Measurements from ENCODE around the gene RGMB. TPM values are rescaled to one million over a fixed set of nuclear protein-coding genes. Genes with fewer than 3 reads are reported as not detected.

RGMB gene
- total RNA-seq, 1 donor from 2014 or later, result 16.2 TPM

- no peak for DNase-seq
These were observed 11.8 kb downstream of the RGMB start for GRCh38 chr5:98785244-98785643.

- DNase-seq, result no peak
These were observed 12.9 kb downstream of the RGMB start for GRCh38 chr5:98786191-98786853.

GRCh38 chr5:98787131-98787719, 13.8 kb downstream of the RGMB start:
- no peak for DNase-seq

- DNase-seq, result no peak
These were observed 15.6 kb downstream of the RGMB start for GRCh38 chr5:98789029-98789428.

GRCh38 chr5:98791001-98791519, 17.6 kb downstream of the RGMB start:
- DNase-seq, result no peak

GRCh38 chr5:98791898-98792580, 18.6 kb downstream of the RGMB start:
- no peak for DNase-seq

- DNase-seq, result no peak
These were observed 19.8 kb downstream of the RGMB start for GRCh38 chr5:98793223-98793622.

GRCh38 chr5:98794001-98794400, 20.5 kb downstream of the RGMB start:
- DNase-seq, result no peak

- no peak for DNase-seq
These were observed 21.1 kb downstream of the RGMB start for GRCh38 chr5:98794414-98795080.

GRCh38 chr5:98795243-98795642, 21.8 kb downstream of the RGMB start:
- DNase-seq, result no peak

GRCh38 chr5:98796197-98796972, 22.9 kb downstream of the RGMB start:
- peak; percentile 74 for DNase-seq

- DNase-seq, result no peak
These were observed 24.9 kb downstream of the RGMB start for GRCh38 chr5:98798371-98798770.

GRCh38 chr5:98798847-98799246, 25.4 kb downstream of the RGMB start:
- no peak for DNase-seq

GRCh38 chr5:98804066-98804465, 30.6 kb downstream of the RGMB start:
- DNase-seq, result no peak

GRCh38 chr5:98805070-98805469, 31.6 kb downstream of the RGMB start:
- no peak for DNase-seq

GRCh38 chr5:98807806-98808205, 34.3 kb downstream of the RGMB start:
- no peak for DNase-seq

- no peak for DNase-seq
These were observed 36.7 kb downstream of the RGMB start for GRCh38 chr5:98810206-98810605.

- DNase-seq, result no peak
These were observed 40.3 kb downstream of the RGMB start for GRCh38 chr5:98813755-98814154.

GRCh38 chr5:98816582-98817222, 43.2 kb downstream of the RGMB start:
- no peak for DNase-seq

GRCh38 chr5:98825582-98826375, 52.3 kb downstream of the RGMB start:
- no peak for DNase-seq

GRCh38 chr5:98827161-98827560, 53.7 kb downstream of the RGMB start:
- peak; percentile 69 for DNase-seq

Data from dermis blood vessel endothelial cell (primary cell).